Measurements from ENCODE around the gene PCDHGA11.
"Not testable (repeated sequence)": the region's sequence is repeated elsewhere in the genome, so short reads cannot be mapped to it uniquely, and the experiment has no call there.

The PCDHGA11 gene

DNA sequence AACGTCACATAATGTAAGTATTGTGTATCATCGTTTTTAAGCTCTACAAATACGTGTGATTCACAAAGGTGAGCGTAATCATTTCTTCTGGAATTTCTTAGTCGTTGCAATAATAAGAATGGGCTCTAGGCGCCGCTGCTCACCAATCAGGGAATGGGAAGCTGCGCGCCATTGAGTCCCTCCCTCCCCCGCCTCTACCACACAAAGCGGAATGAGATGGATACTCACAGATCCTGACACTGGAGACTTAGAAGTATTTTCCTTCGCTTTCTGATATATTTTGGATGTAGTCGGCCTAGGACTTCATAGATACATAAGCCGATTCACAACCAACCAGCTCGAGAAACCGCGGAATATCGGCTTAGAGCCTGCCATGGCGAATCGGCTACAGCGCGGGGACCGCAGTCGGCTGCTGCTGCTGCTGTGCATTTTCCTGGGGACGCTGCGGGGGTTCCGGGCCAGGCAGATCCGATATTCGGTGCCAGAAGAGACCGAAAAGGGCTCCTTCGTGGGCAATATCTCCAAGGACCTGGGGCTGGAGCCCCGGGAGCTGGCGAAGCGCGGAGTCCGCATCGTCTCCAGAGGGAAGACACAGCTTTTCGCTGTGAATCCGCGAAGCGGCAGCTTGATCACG is at the start of gene PCDHGA11:
Gene PCDHGA11 (plus strand): TSS at position 197 of the 634 bp plus-strand sequence. CDS start 177 bp downstream, at position 374.
- no peak for ATAC-seq
- peaks cover 38% of the 10 kb centered on the region for H3K36me3 Mint-ChIP-seq (ENCODE audit: low read depth)
- H3K4me1 Mint-ChIP-seq, result peaks cover 13% of the 10 kb centered on the region
- H3K4me3 Mint-ChIP-seq, result peak within 1 kb of the TSS; percentile 77
- H3K9me3 Mint-ChIP-seq, result peaks cover 41% of the 10 kb centered on the region
- DNase-seq, result peak; percentile 59
- peaks cover 76% of the 10 kb centered on the region for H3K27me3 Mint-ChIP-seq
- no peak within 1 kb of the TSS for H3K27ac Mint-ChIP-seq

DNA sequence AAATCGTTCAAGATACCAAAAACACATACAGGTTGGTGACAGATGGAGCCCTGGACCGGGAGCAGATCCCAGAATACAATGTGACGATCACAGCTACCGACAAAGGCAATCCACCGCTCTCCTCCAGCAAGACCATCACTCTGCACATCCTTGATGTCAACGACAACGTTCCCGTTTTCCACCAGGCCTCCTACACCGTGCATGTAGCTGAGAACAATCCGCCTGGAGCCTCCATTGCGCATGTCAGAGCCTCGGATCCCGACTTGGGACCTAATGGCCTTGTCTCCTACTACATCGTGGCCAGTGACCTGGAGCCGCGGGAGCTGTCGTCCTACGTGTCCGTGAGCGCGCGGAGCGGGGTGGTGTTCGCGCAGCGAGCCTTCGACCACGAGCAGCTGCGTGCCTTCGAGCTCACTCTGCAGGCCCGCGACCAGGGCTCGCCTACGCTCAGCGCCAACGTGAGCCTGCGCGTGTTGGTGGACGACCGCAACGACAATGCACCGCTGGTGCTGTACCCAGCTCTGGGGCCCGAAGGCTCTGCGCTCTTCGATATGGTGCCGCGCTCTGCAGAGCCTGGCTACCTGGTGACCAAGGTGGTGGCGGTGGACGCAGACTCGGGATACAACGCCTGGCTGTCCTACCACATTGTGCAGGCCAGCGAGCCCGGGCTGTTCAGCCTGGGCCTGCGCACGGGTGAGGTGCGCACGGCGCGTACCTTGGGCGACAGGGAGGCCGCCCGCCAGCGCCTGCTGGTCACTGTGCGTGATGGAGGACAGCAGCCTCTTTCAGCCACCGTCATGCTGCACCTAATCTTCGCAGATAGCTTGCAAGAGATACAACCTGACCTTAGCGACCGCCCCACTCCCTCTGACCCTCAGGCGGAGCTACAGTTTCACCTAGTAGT is 49.0 kb upstream of the PCDHGA11 start:
- H3K4me1 Mint-ChIP-seq, result peaks cover 2% of the 10 kb centered on the region
- no peak overlapping the region for H3K4me3 Mint-ChIP-seq
- H3K27me3 Mint-ChIP-seq, result peaks cover 70% of the 10 kb centered on the region
- no peak overlapping the region for H3K27ac Mint-ChIP-seq
- H3K36me3 Mint-ChIP-seq (ENCODE audit: low read depth), result peaks cover 30% of the 10 kb centered on the region
- H3K9me3 Mint-ChIP-seq, result peaks cover 45% of the 10 kb centered on the region
- ATAC-seq (no peak), DNase-seq (no peak)

DNA sequence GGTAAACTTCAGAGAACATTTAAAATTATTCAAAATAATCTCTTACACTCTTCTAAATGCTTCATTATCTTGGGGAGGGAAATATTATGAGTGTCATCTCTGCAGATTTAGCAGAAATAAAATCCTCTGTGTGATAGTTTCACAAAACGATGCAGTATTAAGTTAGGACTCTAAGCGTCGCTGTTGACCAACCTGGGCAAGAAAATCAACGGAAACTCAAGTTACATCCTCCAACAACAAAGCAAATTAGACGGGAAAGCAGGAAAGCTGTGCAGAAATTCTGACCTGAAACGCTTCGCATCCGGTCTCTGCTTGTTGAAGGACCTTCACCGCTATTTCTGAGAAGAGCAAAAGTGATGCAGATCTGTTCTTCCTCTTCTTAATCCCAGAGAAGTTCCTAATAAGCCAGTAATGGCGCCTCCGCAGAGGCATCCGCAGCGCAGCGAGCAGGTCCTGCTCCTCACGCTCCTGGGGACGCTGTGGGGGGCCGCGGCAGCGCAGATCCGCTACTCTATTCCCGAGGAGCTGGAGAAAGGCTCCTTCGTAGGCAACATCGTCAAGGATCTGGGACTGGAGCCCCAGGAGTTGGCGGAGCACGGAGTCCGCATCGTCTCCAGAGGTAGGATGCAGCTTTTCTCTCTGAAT is 47.1 kb upstream of the PCDHGA11 start, which contains the start of gene PCDHGA6:
Gene PCDHGA6 (plus strand): TSS at position 219 of the 645 bp plus-strand sequence. CDS start 193 bp downstream, at position 412.
- Mint-ChIP-seq H3K27me3 (peaks cover 65% of the 10 kb centered on the region), H3K4me3 (no peak within 1 kb of the TSS), H3K36me3 (ENCODE audit: low read depth) (peaks cover 33% of the 10 kb centered on the region), H3K27ac (no peak within 1 kb of the TSS), H3K9me3 (peaks cover 48% of the 10 kb centered on the region), H3K4me1 (peaks cover 2% of the 10 kb centered on the region)
- DNase-seq, result no peak
- ATAC-seq, result no peak

DNA sequence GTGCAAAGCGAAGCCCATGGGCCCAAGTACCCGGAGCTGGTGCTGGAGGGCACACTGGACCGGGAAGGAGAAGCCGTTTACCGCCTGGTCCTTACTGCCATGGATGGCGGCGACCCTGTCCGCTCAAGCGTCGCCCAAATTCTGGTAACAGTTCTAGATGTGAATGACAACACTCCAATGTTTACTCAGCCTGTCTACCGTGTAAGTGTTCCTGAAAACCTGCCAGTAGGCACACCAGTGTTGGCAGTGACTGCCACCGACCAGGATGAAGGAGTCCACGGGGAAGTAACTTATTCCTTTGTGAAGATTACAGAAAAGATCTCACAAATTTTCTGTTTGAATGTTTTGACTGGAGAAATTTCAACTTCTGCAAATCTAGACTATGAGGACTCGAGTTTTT is 46.2 kb upstream of the PCDHGA11 start:
- peaks cover 53% of the 10 kb centered on the region for H3K9me3 Mint-ChIP-seq
- peaks cover 66% of the 10 kb centered on the region for H3K27me3 Mint-ChIP-seq
- peaks cover 2% of the 10 kb centered on the region for H3K4me1 Mint-ChIP-seq
- H3K27ac Mint-ChIP-seq, result no peak overlapping the region
- ATAC-seq (no peak), DNase-seq (no peak)
- H3K4me3 Mint-ChIP-seq, result no peak overlapping the region
- peaks cover 33% of the 10 kb centered on the region for H3K36me3 Mint-ChIP-seq (ENCODE audit: low read depth)

DNA sequence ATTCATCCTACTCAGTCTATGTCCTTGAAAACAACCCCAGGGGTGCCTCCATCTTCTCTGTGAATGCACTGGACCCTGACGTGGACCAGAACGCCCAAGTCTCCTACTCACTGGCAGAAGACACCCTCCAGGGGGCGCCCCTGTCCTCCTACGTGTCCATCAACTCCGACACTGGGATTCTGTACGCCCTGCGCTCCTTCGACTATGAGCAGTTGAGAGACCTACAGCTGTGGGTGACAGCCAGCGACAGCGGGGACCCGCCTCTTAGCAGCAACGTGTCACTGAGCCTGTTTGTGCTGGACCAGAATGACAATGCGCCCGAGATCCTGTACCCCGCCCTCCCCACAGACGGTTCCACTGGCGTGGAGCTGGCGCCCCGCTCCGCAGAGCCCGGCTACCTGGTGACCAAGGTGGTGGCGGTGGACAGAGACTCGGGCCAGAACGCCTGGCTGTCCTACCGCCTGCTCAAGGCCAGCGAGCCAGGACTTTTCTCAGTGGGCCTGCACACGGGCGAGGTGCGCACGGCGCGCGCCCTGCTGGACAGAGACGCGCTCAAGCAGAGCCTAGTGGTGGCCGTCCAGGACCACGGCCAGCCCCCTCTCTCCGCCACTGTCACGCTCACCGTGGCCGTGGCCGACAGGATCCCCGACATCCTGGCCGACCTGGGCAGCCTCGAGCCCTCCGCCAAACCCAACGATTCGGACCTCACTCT is 45.3 kb upstream of the PCDHGA11 start:
- not testable (repeated sequence) for H3K27ac Mint-ChIP-seq, ATAC-seq, H3K4me3 Mint-ChIP-seq, DNase-seq, H3K4me1 Mint-ChIP-seq
- peaks cover 33% of the 10 kb centered on the region for H3K36me3 Mint-ChIP-seq (ENCODE audit: low read depth)
- H3K9me3 Mint-ChIP-seq, result peaks cover 52% of the 10 kb centered on the region
- peaks cover 63% of the 10 kb centered on the region for H3K27me3 Mint-ChIP-seq

DNA sequence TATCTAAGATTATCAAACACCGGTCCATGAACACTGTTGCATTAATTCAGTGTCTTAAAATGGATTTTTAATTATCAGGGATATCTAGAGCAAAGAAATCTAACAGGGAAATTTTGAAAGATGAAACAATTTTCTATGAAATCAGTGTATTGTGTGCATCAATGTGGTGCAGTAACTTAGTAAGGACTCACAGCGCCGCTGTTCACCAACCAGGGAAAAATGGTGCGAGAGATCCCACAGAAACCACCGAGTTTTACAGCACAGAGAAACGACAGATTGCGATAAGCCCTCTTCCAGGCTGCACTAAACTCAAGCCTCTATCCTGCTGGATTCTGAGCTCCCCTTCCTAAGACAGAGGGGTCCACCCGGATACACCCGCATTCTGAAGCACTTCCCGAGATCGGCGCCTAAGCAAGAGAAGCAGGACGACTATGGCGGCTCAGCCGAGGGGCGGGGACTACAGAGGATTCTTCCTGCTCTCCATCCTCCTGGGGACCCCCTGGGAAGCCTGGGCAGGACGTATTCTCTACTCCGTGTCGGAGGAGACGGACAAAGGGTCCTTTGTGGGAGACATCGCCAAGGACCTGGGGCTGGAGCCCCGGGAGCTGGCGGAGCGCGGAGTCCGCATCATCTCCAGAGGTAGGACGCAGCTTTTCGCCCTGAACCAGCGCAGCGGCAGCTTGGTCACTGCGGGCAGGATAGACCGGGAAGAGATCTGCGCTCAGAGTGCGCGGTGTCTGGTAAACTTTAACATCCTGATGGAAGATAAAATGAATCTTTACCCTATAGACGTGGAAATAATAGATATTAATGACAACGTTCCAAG is 38.2 kb upstream of the PCDHGA11 start, which contains the start of gene PCDHGA7:
Gene PCDHGA7 (plus strand): TSS at position 274 of the 826 bp plus-strand sequence. CDS start 158 bp downstream, at position 432.
- Mint-ChIP-seq H3K4me3 (peak within 1 kb of the TSS; percentile 55), H3K27ac (no peak within 1 kb of the TSS), H3K27me3 (peaks cover 69% of the 10 kb centered on the region), H3K9me3 (peaks cover 54% of the 10 kb centered on the region), H3K4me1 (no peaks in the 10 kb centered on the region), H3K36me3 (ENCODE audit: low read depth) (peaks cover 18% of the 10 kb centered on the region)
- ATAC-seq (no peak), DNase-seq (no peak)

DNA sequence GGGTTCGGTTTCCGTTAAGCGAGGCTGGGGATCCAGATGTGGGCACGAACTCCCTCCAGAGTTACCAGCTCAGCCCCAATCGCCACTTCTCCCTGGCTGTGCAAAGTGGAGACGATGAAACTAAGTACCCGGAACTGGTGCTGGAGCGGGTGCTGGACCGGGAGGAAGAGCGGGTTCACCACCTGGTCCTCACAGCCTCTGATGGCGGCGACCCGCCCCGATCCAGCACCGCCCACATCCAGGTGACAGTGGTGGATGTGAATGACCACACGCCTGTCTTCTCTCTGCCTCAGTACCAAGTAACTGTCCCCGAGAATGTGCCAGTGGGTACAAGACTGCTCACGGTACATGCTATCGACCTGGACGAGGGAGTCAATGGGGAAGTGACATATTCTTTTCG is 37.5 kb upstream of the PCDHGA11 start:
- H3K36me3 Mint-ChIP-seq (ENCODE audit: low read depth), result peaks cover 20% of the 10 kb centered on the region
- H3K27ac Mint-ChIP-seq, result no peak overlapping the region
- no peak for ATAC-seq
- no peak for DNase-seq
- no peaks in the 10 kb centered on the region for H3K4me1 Mint-ChIP-seq
- peaks cover 55% of the 10 kb centered on the region for H3K9me3 Mint-ChIP-seq
- H3K27me3 Mint-ChIP-seq, result peaks cover 72% of the 10 kb centered on the region
- no peak overlapping the region for H3K4me3 Mint-ChIP-seq

DNA sequence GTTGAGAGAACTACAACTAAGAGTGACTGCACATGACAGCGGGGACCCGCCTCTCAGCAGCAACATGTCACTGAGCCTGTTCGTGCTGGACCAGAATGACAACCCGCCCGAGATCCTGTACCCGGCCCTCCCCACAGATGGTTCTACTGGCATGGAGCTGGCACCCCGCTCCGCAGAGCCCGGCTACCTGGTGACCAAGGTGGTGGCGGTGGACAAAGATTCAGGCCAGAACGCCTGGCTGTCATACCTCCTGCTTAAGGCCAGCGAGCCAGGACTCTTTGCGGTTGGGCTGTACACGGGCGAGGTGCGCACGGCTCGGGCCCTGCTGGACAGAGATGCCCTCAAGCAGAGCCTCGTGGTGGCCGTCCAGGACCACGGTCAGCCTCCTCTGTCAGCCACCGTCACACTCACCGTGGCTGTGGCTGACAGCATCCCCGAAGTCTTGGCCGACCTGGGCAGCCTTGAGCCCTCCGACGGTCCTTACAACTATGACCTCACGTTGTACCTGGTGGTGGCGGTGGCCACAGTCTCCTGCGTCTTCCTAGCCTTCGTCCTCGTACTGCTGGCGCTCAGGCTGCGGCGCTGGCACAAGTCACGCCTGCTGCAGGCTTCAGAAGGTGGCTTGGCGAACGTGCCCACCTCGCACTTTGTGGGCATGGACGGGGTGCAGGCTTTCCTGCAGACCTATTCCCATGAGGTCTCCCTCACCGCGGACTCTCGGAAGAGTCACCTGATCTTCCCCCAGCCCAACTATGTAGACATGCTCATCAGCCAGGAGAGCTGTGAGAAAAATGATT is 36.2 kb upstream of the PCDHGA11 start:
- H3K27ac Mint-ChIP-seq, result no peak overlapping the region
- H3K4me3 Mint-ChIP-seq, result no peak overlapping the region
- peaks cover 52% of the 10 kb centered on the region for H3K9me3 Mint-ChIP-seq
- DNase-seq, result no peak
- no peaks in the 10 kb centered on the region for H3K4me1 Mint-ChIP-seq
- peaks cover 73% of the 10 kb centered on the region for H3K27me3 Mint-ChIP-seq
- peaks cover 24% of the 10 kb centered on the region for H3K36me3 Mint-ChIP-seq (ENCODE audit: low read depth)
- no peak for ATAC-seq

DNA sequence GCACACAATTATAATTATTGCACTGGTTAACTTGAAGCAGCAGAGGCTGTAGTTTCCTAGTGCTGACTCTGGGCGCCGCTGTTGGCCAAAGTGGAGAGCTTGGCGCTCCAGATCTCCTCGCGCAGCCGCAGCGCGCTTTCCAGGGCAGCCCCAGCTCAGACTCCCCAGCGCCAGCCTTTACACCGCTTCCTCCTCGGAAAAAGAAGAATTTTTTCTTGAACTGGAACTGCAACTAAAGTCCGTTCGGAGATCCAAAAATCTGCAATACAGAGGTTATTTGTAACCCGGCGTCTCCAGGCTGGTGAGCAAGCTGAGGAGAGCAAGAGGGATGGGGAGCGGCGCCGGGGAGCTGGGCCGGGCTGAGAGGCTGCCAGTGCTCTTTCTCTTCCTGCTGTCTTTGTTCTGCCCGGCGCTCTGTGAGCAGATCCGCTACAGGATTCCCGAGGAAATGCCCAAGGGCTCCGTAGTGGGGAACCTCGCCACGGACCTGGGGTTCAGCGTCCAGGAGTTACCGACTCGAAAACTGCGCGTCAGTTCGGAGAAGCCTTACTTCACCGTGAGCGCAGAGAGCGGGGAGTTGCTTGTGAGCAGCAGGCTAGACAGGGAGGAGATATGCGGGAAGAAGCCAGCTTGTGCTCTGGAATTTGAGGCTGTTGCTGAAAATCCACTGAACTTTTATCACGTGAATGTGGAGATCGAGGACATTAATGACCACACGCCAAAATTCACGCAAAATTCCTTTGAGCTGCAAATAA is 33.1 kb upstream of the PCDHGA11 start, which contains the start of gene PCDHGB4:
Gene PCDHGB4 (plus strand): TSS at position 142 of the 755 bp plus-strand sequence. CDS start 187 bp downstream, at position 329.
- not testable (repeated sequence) for H3K4me1 Mint-ChIP-seq, ATAC-seq, H3K27ac Mint-ChIP-seq, H3K4me3 Mint-ChIP-seq, DNase-seq
- Mint-ChIP-seq H3K36me3 (ENCODE audit: low read depth) (peaks cover 23% of the 10 kb centered on the region), H3K9me3 (peaks cover 54% of the 10 kb centered on the region), H3K27me3 (peaks cover 71% of the 10 kb centered on the region)

DNA sequence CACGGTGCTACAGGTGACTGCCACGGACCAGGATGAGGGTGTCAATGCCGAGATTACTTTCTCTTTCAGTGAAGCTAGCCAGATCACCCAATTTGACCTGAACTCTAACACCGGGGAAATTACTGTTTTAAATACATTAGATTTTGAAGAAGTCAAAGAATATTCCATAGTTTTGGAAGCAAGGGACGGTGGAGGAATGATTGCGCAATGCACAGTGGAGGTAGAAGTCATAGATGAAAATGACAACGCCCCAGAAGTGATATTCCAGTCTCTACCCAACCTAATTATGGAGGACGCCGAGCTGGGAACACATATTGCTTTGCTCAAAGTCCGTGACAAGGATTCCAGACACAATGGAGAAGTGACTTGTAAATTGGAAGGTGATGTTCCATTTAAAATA is 32.2 kb upstream of the PCDHGA11 start:
- no peak overlapping the region for H3K27ac Mint-ChIP-seq
- H3K27me3 Mint-ChIP-seq, result peaks cover 71% of the 10 kb centered on the region
- H3K4me3 Mint-ChIP-seq, result no peak overlapping the region
- ATAC-seq (no peak), DNase-seq (no peak)
- peaks cover 53% of the 10 kb centered on the region for H3K9me3 Mint-ChIP-seq
- H3K4me1 Mint-ChIP-seq, result no peaks in the 10 kb centered on the region
- H3K36me3 Mint-ChIP-seq (ENCODE audit: low read depth), result peaks cover 24% of the 10 kb centered on the region

DNA sequence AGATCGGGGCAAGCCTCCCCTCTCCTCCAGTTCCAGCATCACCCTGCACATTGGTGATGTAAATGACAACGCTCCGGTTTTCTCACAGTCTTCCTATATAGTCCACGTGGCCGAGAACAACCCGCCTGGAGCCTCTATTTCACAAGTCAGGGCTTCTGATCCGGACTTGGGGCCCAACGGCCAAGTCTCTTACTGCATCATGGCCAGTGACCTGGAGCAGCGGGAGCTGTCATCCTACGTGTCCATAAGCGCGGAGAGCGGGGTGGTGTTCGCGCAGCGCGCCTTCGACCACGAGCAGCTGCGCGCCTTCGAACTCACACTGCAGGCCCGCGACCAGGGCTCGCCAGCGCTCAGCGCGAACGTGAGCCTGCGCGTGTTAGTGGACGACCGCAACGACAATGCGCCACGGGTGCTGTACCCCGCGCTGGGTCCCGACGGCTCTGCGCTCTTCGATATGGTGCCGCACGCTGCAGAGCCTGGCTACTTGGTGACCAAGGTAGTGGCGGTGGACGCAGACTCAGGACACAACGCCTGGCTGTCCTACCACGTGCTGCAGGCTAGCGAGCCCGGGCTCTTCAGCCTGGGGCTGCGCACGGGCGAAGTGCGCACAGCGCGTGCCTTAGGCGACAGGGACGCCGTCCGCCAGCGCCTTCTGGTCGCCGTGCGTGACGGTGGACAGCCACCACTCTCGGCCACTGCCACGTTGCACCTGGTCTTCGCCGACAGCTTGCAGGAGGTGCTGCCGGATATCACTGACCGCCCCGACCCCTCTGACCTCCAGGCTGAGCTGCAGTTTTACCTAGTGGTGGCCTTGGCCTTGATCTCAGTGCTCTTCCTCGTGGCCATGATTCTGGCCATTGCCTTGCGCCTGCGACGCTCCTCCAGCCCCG is 31.5 kb upstream of the PCDHGA11 start:
- DNase-seq (no peak), ATAC-seq (no peak)
- peaks cover 72% of the 10 kb centered on the region for H3K27me3 Mint-ChIP-seq
- peaks cover 52% of the 10 kb centered on the region for H3K9me3 Mint-ChIP-seq
- no peak overlapping the region for H3K4me3 Mint-ChIP-seq
- no peaks in the 10 kb centered on the region for H3K4me1 Mint-ChIP-seq
- H3K36me3 Mint-ChIP-seq (ENCODE audit: low read depth), result peaks cover 23% of the 10 kb centered on the region
- H3K27ac Mint-ChIP-seq, result no peak overlapping the region
